Fibroblast of lung (primary cell): ENCODE results near the gene GRB10. TPM values are rescaled to one million over a fixed set of nuclear protein-coding genes. Genes with fewer than 3 reads are reported as not detected.
A peak's percentile ranks its signal among the peaks of the same experiment; 100 is the strongest.

Source experiments
- DNase-seq, 2 donors: peaks; one replicate each; pipeline versions ENCODE4 v3.0.0 to v3.0.0-alpha.2; 2010; ENCODE audit warnings: low read depth in 2 of 2
- H2AFZ ChIP-seq: 2 replicates; pipeline ENCODE4 v1.5.1; 2012; ENCODE audit warnings: low read length, control low read depth, inconsistent platforms
- H3K27ac ChIP-seq: 2 replicates; pipeline ENCODE4 v1.5.1; 2011; ENCODE audit warnings: low read length, control low read depth; ENCODE audit not compliant: insufficient read depth
- H3K27me3 ChIP-seq: 2 replicates; pipeline ENCODE4 v1.5.1; 2011; ENCODE audit warnings: mild to moderate bottlenecking, low read length; ENCODE audit not compliant: control insufficient read depth, insufficient read depth
- H3K36me3 ChIP-seq: 2 replicates; pipeline ENCODE4 v1.5.1; 2011; ENCODE audit warnings: low read length; ENCODE audit not compliant: control insufficient read depth, insufficient read depth
- H3K4me1 ChIP-seq: 2 replicates; pipeline ENCODE4 v1.5.1; 2011; ENCODE audit warnings: low read length; ENCODE audit not compliant: control insufficient read depth, insufficient read depth; ENCODE audit errors: extremely low read depth
- H3K4me2 ChIP-seq: 2 replicates; pipeline ENCODE4 v1.5.1; 2011; ENCODE audit warnings: low read length, control low read depth; ENCODE audit not compliant: insufficient read depth; ENCODE audit errors: extremely low read depth
- H3K4me3 ChIP-seq, 4 experiments: fragments of 200-600 bp in 1 of 4; sonication (generic) in 1 of 4; replicated peaks in 1 of 4; 2 replicates each; pipeline ENCODE4 v1.5.1; 2011 to 2016; ENCODE audit warnings: low read length in 4 of 4, low read depth in 3 of 4, mild to moderate bottlenecking in 3 of 4, control low read depth in 2 of 4, inconsistent platforms in 1 of 4, mixed read lengths in 1 of 4; ENCODE audit not compliant: insufficient read depth in 1 of 4; ENCODE audit errors: control extremely low read depth in 1 of 4
- H3K79me2 ChIP-seq: 2 replicates; pipeline ENCODE4 v1.5.1; 2012; ENCODE audit warnings: mild to moderate bottlenecking, low read length, inconsistent platforms; ENCODE audit not compliant: control insufficient read depth, insufficient read depth
- H3K9ac ChIP-seq: 2 replicates; pipeline ENCODE4 v1.5.1; 2011; ENCODE audit warnings: mild to moderate bottlenecking, low read length, control low read depth; ENCODE audit not compliant: insufficient read depth
- H3K9me3 ChIP-seq: 2 replicates; pipeline ENCODE4 v1.5.1; 2012; ENCODE audit warnings: low read depth, low read length; ENCODE audit not compliant: control insufficient read depth, insufficient read depth
- H4K20me1 ChIP-seq: 2 replicates; pipeline ENCODE4 v1.5.1; 2011; ENCODE audit warnings: low read length; ENCODE audit not compliant: control insufficient read depth, insufficient read depth; ENCODE audit errors: extremely low read depth
- EZH2 ChIP-seq: IDR thresholded peaks from 2 replicates; pipeline ENCODE4 v1.5.1; 2012; ENCODE audit warnings: low read length, control low read depth, mild to moderate bottlenecking; ENCODE audit errors: missing control alignments
- polyA plus RNA-seq, 2 donors: library from polyadenylated mRNA; depleted of rRNA in 1 of 2; stranded (reverse) in 1 of 2; unstranded in 1 of 2; fragments of >200 nt; gene quantifications; 2 replicates each; pipeline ENCODE4 v1.2.1, GENCODE V29; 2011 to 2012; ENCODE audit warnings: missing spikeins in 1 of 2
- total RNA-seq: library from RNA; depleted of rRNA; stranded (reverse); fragments of >200 nt; gene quantifications from 2 replicates; pipeline ENCODE4 v1.2.1, GENCODE V29; 2014
- TF ChIP-seq, protein P1 (sequence below), 2 donors: IDR thresholded peaks in 1 of 2; conservative IDR thresholded peaks in 1 of 2; 1 replicate in 1 of 2; 2 replicates in 1 of 2; pipeline ENCODE4 v1.5.1; 2011 to 2012; ENCODE audit warnings: low read length in 2 of 2, control low read depth in 1 of 2, inconsistent platforms in 1 of 2, low read depth in 1 of 2, mild to moderate bottlenecking in 1 of 2

GRB10 gene
- total and polyA plus RNA-seq, 2 donors (not counting 1 experiment from before 2014, with no cell fraction given): 11.1 to 64.1 TPM

DNA sequence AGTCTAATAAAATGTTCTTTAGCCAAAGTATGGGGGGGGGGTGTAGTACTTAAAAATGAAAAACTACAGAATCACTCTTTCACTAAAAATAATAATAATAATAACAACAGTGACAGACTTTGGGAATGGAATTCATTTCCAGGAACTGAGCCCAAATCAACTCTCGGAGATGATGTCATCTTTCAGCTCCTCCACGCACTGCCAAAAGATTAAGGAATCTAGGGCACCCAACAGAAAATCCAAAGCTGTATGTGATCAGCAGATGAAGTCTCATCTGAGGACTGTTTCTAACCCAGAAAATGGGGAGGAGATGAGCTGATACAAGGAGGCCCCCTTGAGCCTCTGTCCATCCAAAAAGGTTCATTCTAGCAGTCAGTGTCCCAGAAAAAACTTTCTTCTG, 54.5 kb downstream of the GRB10 start:
- no peaks in the 10 kb centered on the region for H3K36me3 ChIP-seq
- H3K27me3 ChIP-seq: no peaks in the 10 kb centered on the region
- H3K4me2 ChIP-seq: no peak overlapping the region
- TF ChIP-seq, protein P1, sequence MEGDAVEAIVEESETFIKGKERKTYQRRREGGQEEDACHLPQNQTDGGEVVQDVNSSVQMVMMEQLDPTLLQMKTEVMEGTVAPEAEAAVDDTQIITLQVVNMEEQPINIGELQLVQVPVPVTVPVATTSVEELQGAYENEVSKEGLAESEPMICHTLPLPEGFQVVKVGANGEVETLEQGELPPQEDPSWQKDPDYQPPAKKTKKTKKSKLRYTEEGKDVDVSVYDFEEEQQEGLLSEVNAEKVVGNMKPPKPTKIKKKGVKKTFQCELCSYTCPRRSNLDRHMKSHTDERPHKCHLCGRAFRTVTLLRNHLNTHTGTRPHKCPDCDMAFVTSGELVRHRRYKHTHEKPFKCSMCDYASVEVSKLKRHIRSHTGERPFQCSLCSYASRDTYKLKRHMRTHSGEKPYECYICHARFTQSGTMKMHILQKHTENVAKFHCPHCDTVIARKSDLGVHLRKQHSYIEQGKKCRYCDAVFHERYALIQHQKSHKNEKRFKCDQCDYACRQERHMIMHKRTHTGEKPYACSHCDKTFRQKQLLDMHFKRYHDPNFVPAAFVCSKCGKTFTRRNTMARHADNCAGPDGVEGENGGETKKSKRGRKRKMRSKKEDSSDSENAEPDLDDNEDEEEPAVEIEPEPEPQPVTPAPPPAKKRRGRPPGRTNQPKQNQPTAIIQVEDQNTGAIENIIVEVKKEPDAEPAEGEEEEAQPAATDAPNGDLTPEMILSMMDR (conservative IDR thresholded peaks at IDR 0.05 in 1 of 2, IDR thresholded peaks at IDR 0.05 in 1 of 2; ENCODE audit: low read depth in 1 of 2, low read length in 2 of 2): no peak
- TF ChIP-seq EZH2: no peak
- no peaks in the 10 kb centered on the region for H3K9me3 ChIP-seq
- H3K27ac ChIP-seq: no peak overlapping the region
- H2AFZ ChIP-seq: no peak overlapping the region
- peaks cover 6% of the 10 kb centered on the region for H3K79me2 ChIP-seq
- no peak overlapping the region for H3K4me3 ChIP-seq
- H4K20me1 ChIP-seq: no peaks in the 10 kb centered on the region
- peaks cover 13% of the 10 kb centered on the region for H3K4me1 ChIP-seq
- peak; percentile 49 to 75 for DNase-seq
- H3K9ac ChIP-seq: no peak overlapping the region

DNA sequence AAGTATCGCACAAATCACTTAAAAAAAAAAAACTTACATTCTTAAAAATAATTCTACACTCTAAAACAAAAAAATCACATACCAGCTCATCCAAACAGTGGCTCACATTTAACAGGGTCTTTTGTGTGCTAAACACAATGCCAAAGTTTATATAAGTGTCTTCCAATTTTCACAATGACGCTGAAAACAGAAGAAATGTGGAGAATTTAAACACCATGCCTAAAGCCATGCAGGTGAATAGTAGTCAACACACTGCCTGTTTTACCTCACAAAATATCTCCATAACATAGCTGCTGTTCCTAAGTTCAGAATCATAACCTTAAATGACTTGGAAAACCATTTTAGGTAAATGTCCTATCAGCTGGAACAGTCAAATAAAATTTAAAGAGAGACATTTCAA, 55.0 kb downstream of the GRB10 start:
- Histone ChIP-seq H3K79me2 (peaks cover 6% of the 10 kb centered on the region), H4K20me1 (no peaks in the 10 kb centered on the region), H3K9me3 (no peaks in the 10 kb centered on the region), H3K4me1 (peaks cover 13% of the 10 kb centered on the region), H3K9ac (no peak overlapping the region), H3K27me3 (no peaks in the 10 kb centered on the region), H3K36me3 (no peaks in the 10 kb centered on the region), H2AFZ (no peak overlapping the region), H3K27ac (no peak overlapping the region), H3K4me2 (no peak overlapping the region), H3K4me3 (no peak overlapping the region)
- no peak for DNase-seq
- TF ChIP-seq, protein P1 (conservative IDR thresholded peaks at IDR 0.05 in 1 of 2, IDR thresholded peaks at IDR 0.05 in 1 of 2; ENCODE audit: low read depth in 1 of 2, low read length in 2 of 2): no peak
- no peak for TF ChIP-seq EZH2

DNA sequence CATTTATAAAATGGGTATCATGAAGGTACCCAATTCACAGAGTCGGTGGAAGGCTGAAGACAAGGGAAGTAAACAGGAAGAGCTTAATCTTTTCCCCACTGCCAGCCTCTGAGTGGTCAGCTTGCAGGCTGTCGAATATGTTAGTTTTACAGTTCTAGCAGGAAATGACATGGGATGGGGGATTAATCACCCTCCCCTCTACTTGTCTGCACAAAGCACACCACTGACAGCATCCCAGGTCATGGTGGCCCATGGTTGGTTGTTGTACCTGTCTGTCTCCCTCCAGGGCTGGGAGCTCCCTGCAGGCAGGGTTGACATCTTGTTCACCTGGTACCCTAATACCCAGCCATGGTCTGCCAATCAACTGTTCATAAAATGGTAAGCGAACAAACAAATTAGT, 55.6 kb downstream of the GRB10 start:
- Histone ChIP-seq H3K9me3 (no peaks in the 10 kb centered on the region), H3K27ac (no peak overlapping the region), H3K4me3 (no peak overlapping the region), H3K4me2 (no peak overlapping the region), H3K27me3 (no peaks in the 10 kb centered on the region), H3K79me2 (peaks cover 6% of the 10 kb centered on the region), H4K20me1 (no peaks in the 10 kb centered on the region), H3K4me1 (peaks cover 13% of the 10 kb centered on the region), H2AFZ (no peak overlapping the region), H3K9ac (no peak overlapping the region), H3K36me3 (no peaks in the 10 kb centered on the region)
- peak in 1 of 2 donors; percentile 36 for DNase-seq
- no peak for TF ChIP-seq EZH2
- TF ChIP-seq, protein P1 (conservative IDR thresholded peaks at IDR 0.05 in 1 of 2, IDR thresholded peaks at IDR 0.05 in 1 of 2; ENCODE audit: low read depth in 1 of 2, low read length in 2 of 2): no peak
